ENCODE data around the gene GLRX5.

Gene GLRX5

DNA sequence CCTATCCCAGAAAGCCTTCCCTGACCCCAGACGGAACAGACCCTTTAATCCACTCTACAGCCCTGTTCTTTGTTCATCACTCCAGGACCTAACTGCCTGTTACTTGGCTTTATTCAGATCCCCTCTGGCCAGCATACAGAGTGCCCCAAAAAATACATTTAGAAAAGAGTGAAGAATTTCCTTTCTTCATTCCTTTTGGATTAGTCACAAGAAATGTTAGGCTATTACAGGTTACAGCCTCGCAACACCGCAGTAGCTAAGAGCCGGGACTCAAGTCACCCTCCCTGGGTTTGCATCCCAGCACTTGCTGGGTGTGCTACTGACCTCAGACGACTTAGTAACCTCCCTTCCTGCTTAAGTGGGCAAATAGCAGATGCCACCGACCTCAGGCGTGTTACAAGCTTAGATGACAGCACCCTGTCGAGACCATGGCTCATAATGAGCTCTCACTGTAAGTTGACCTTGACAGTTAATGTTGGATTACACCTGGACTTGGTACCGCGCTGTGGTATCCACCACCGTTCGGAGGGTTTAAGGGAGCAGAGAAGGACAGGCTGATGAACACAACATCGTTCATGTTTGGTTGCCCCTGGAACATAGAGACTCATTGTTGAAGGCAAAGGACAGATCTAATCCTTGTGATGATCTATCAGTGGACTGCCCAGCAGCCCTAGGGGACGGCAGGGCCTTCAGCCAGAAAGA lies 12.9 kb downstream of the GLRX5 start:
- H3K27ac ChIP-seq, result no peak overlapping the region
- TF ChIP-seq ZFX (IDR thresholded peaks at IDR 0.05), result no peak
- TF ChIP-seq, protein P1, sequence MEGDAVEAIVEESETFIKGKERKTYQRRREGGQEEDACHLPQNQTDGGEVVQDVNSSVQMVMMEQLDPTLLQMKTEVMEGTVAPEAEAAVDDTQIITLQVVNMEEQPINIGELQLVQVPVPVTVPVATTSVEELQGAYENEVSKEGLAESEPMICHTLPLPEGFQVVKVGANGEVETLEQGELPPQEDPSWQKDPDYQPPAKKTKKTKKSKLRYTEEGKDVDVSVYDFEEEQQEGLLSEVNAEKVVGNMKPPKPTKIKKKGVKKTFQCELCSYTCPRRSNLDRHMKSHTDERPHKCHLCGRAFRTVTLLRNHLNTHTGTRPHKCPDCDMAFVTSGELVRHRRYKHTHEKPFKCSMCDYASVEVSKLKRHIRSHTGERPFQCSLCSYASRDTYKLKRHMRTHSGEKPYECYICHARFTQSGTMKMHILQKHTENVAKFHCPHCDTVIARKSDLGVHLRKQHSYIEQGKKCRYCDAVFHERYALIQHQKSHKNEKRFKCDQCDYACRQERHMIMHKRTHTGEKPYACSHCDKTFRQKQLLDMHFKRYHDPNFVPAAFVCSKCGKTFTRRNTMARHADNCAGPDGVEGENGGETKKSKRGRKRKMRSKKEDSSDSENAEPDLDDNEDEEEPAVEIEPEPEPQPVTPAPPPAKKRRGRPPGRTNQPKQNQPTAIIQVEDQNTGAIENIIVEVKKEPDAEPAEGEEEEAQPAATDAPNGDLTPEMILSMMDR (conservative IDR thresholded peaks at IDR 0.05), result no peak

- TF ChIP-seq, protein P1 (conservative IDR thresholded peaks at IDR 0.05), result no peak
- no peak for TF ChIP-seq ZFX (IDR thresholded peaks at IDR 0.05)
- H3K27ac ChIP-seq, result no peak overlapping the region
Measured at GRCh38 chr14:95548328-95548929, 13.6 kb downstream of the GLRX5 start.

GRCh38 chr14:95549656-95550585 lies 15.1 kb downstream of the GLRX5 start:
- H3K27ac ChIP-seq, result no peak overlapping the region
- TF ChIP-seq, protein P1 (conservative IDR thresholded peaks at IDR 0.05), result no peak
- no peak for TF ChIP-seq ZFX (IDR thresholded peaks at IDR 0.05)

DNA sequence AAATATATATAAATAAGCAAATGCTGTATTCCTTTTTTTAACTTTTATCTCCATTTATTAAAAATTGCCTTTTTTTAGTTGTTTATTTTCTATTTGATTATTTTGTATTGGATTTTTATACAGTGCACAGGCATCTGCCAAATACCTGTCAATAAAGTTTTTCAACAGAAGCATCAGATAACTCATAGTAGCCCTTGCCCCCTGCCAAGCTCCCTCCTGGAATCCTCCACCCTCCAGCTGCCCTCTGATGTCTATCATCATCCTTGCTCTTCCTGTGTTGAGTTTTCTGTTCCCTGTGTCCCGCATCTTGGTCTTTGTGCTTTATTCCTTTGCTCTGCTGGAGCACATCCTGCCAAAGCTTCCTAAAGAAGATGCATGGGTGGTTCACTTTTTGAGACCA lies 16.6 kb downstream of the GLRX5 start:
- no peak overlapping the region for H3K27ac ChIP-seq
- no peak for TF ChIP-seq ZFX (IDR thresholded peaks at IDR 0.05)
- TF ChIP-seq, protein P1 (conservative IDR thresholded peaks at IDR 0.05), result no peak

DNA sequence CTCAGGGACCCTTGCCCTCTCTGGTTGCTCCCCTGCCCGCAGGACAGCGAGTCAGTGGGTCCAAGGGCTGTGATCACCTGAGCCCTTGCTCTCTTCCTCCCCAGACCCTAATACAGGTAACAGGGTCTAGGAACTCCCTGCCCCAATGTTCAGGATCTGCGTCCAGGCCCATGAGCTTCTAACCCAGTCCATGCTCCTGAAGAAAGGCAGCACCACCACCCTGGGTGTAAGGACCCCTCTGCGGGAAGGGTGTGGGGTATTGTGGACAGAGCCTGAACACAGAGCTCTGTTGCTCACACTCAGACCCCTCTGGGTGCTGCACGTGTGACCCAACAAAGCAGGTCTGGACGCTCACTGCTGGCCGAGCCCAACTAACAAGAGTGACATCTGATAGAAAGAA lies 18.3 kb downstream of the GLRX5 start:
- TF ChIP-seq, protein P1 (conservative IDR thresholded peaks at IDR 0.05), result no peak
- H3K27ac ChIP-seq, result no peak overlapping the region

DNA sequence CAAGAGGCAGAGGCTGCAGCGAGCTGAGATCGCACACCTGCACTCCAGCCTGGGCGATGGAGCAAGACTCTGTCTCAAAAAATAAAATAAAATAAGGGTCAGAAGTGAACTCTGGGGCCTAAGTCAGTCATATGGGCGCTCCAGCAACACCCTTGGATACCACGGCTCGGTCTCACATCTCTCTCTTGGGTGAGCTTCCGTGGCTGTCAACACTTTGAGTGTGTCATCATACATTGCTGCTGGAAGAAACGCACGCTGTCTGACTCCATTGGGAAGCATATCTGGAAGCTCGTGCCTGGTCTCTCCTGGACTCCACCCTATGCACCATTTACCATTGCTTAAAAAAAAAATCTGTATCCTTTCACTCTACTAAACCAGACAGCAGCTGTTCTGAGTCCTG lies 20.2 kb downstream of the GLRX5 start:
- TF ChIP-seq, protein P1 (conservative IDR thresholded peaks at IDR 0.05), result no peak
- no peak for TF ChIP-seq ZFX (IDR thresholded peaks at IDR 0.05)
- H3K27ac ChIP-seq, result no peak overlapping the region

DNA sequence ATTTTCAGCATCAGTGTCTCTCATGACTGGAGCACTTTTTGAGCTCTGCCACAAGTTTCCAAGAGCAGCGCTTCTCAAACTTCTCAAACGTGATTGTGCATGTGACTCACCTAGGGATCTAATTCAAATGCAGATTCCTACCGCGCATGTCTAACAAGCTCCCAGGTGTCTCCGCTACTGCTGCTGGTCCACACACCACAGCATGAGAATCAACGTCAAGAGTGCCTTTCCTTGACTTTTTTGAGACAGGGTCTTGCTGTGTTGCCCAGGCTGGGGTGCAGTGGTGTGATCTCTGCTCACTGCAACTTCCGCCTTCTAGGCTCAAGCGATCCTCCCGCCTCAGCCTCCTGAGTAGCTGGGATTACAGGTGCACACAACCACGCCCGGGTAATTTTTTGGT lies 22.4 kb downstream of the GLRX5 start:
- no peak overlapping the region for H3K27ac ChIP-seq
- TF ChIP-seq, protein P1 (conservative IDR thresholded peaks at IDR 0.05), result no peak
- TF ChIP-seq ZFX (IDR thresholded peaks at IDR 0.05), result no peak

Data from C4-2B (cell line).